Measurements from ENCODE around the gene OSBPL10. TPM values are rescaled to one million over a fixed set of nuclear protein-coding genes. Genes with fewer than 3 reads are reported as not detected.

OSBPL10 gene
- total and polyA plus RNA-seq, 4 donors: 3.9 to 33.0 (median 13.1) TPM

- DNase-seq: no peak
Observed at GRCh38 chr3:31763731-31764130, 217.3 kb downstream of the OSBPL10 start.

GRCh38 chr3:31762888-31763351, 218.1 kb downstream of the OSBPL10 start:
- Histone ChIP-seq H3K4me1 (ENCODE audit: control insufficient read depth in 5 of 5, insufficient read depth in 5 of 5, low read length in 5 of 5) (peaks cover 0 to 18% (median 5%) of the 10 kb centered on the region in 5 donors), H3K27ac (ENCODE audit: low read depth in 1 of 2, low read length in 1 of 2) (no peak overlapping the region), H3K4me3 (no peak overlapping the region), H3K9ac (ENCODE audit: insufficient read depth in 1 of 2, low read length in 2 of 2) (no peak overlapping the region), H3K36me3 (ENCODE audit: control insufficient read depth in 4 of 4, insufficient read depth in 4 of 4, low read length in 4 of 4) (no peaks in the 10 kb centered on the region), H3K9me3 (ENCODE audit: control insufficient read depth in 4 of 4, insufficient read depth in 3 of 4, low read length in 3 of 4) (no peaks in the 10 kb centered on the region), H3K27me3 (ENCODE audit: control insufficient read depth in 3 of 3, insufficient read depth in 3 of 3, low read length in 2 of 3) (no peaks in the 10 kb centered on the region)
- ATAC-seq (ENCODE audit: insufficient read depth, low FRiP score) (no peak), DNase-seq (no peak)
- no peak for TF ChIP-seq CTCF (IDR thresholded peaks at IDR 0.05; ENCODE audit: control extremely low read depth, extremely low read depth)
- 81 to 82% methylated on average over 5 of the region's 5 CpGs for WGBS, 2 donors

More at GRCh38 chr3:31763731-31764130, 217.3 kb downstream of the OSBPL10 start:
- WGBS, 2 donors: 51 to 75% methylated on average over 3 of the region's 3 CpGs
- no peak overlapping the region for H3K4me3 ChIP-seq
- peaks cover 0 to 23% (median 5%) of the 10 kb centered on the region in 5 donors for H3K4me1 ChIP-seq (ENCODE audit: control insufficient read depth in 5 of 5, insufficient read depth in 5 of 5, low read length in 5 of 5)
- H3K9ac ChIP-seq (ENCODE audit: insufficient read depth in 1 of 2, low read length in 2 of 2): no peak overlapping the region
- no peaks in the 10 kb centered on the region for H3K27me3 ChIP-seq (ENCODE audit: control insufficient read depth in 3 of 3, insufficient read depth in 3 of 3, low read length in 2 of 3)
- no peak overlapping the region for H3K27ac ChIP-seq (ENCODE audit: low read depth in 1 of 2, low read length in 1 of 2)
- ATAC-seq (ENCODE audit: insufficient read depth, low FRiP score): no peak
- TF ChIP-seq CTCF (IDR thresholded peaks at IDR 0.05; ENCODE audit: control extremely low read depth, extremely low read depth): no peak
- H3K36me3 ChIP-seq (ENCODE audit: control insufficient read depth in 4 of 4, insufficient read depth in 4 of 4, low read length in 4 of 4): no peaks in the 10 kb centered on the region
- H3K9me3 ChIP-seq (ENCODE audit: control insufficient read depth in 4 of 4, insufficient read depth in 3 of 4, low read length in 3 of 4): no peaks in the 10 kb centered on the region

- ATAC-seq (ENCODE audit: insufficient read depth, low FRiP score) (no peak), DNase-seq (peak; percentile 43 to 69 (median 62))
- Histone ChIP-seq H3K36me3 (ENCODE audit: control insufficient read depth in 4 of 4, insufficient read depth in 4 of 4, low read length in 4 of 4) (no peaks in the 10 kb centered on the region), H3K27ac (ENCODE audit: low read depth in 1 of 2, low read length in 1 of 2) (no peak overlapping the region), H3K9me3 (ENCODE audit: control insufficient read depth in 4 of 4, insufficient read depth in 3 of 4, low read length in 3 of 4) (no peaks in the 10 kb centered on the region), H3K9ac (ENCODE audit: insufficient read depth in 1 of 2, low read length in 2 of 2) (no peak overlapping the region), H3K4me1 (ENCODE audit: control insufficient read depth in 5 of 5, insufficient read depth in 5 of 5, low read length in 5 of 5) (peaks cover 0 to 18% (median 5%) of the 10 kb centered on the region in 5 donors), H3K27me3 (ENCODE audit: control insufficient read depth in 3 of 3, insufficient read depth in 3 of 3, low read length in 2 of 3) (no peaks in the 10 kb centered on the region), H3K4me3 (no peak overlapping the region)
- 56 to 83% methylated on average over 5 of the region's 5 CpGs for WGBS, 2 donors
- no peak for TF ChIP-seq CTCF (IDR thresholded peaks at IDR 0.05; ENCODE audit: control extremely low read depth, extremely low read depth)
Observed at GRCh38 chr3:31762097-31762764, 218.8 kb downstream of the OSBPL10 start.
